Effector memory CD4-positive, alpha-beta T cell (primary cell): ENCODE measurements around the gene FHAD1.

ENCODE experiments used
- DNase-seq, 3 donors: peaks; one replicate each; pipeline ENCODE4 v3.0.0-alpha.2; 2020
- H3K27ac ChIP-seq: 2 replicates; pipeline ENCODE4 v1.7.0; 2013; ENCODE audit warnings: mild to moderate bottlenecking, low read length, moderate library complexity; ENCODE audit not compliant: insufficient read depth, poor library complexity, severe bottlenecking
- H3K27me3 ChIP-seq: replicated peaks from 2 replicates; pipeline ENCODE4 v1.7.0; 2013; ENCODE audit warnings: mild to moderate bottlenecking, low read length; ENCODE audit not compliant: insufficient read depth, control insufficient read depth, poor library complexity, severe bottlenecking
- H3K36me3 ChIP-seq: 2 replicates; pipeline ENCODE4 v1.7.0; 2013; ENCODE audit warnings: mild to moderate bottlenecking, low read length, moderate library complexity; ENCODE audit not compliant: control insufficient read depth, insufficient read depth
- H3K4me1 ChIP-seq: 2 replicates; pipeline ENCODE4 v1.7.0; 2013; ENCODE audit warnings: low read length, mild to moderate bottlenecking; ENCODE audit not compliant: control insufficient read depth, insufficient read depth, poor library complexity, severe bottlenecking
- H3K4me3 ChIP-seq: 2 replicates; pipeline ENCODE4 v1.7.0; 2013; ENCODE audit warnings: low read length, low read depth, mild to moderate bottlenecking; ENCODE audit not compliant: insufficient read depth, poor library complexity, severe bottlenecking
- H3K9me3 ChIP-seq: 2 replicates; pipeline ENCODE4 v1.7.0; 2013; ENCODE audit warnings: mild to moderate bottlenecking, low read length, moderate library complexity; ENCODE audit not compliant: control insufficient read depth

FHAD1 gene

DNA sequence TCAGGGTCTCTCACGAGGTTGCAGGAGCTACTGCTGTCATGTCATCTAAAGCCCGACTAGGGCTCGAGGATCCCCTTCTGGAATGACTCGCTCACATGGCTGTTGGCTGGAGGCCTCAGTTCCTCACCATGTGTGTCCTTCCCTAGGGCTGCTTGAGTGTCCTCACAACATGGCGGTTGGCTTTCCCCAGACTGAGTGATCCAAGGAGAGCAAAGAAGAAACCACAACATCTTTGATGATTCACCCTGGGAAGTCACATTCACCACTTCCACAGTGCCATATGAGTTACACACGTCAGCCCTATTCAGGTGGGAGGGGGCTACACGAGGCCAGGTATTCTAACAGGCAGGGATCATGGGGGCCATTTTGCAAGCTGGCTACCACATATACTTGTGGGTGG lies 64.9 kb downstream of the FHAD1 start:
- no peak for DNase-seq
- no peak overlapping the region for H3K27ac ChIP-seq
- no peaks in the 10 kb centered on the region for H3K27me3 ChIP-seq
- H3K4me3 ChIP-seq: no peak overlapping the region
- no peaks in the 10 kb centered on the region for H3K9me3 ChIP-seq
- no peaks in the 10 kb centered on the region for H3K4me1 ChIP-seq
- no peaks in the 10 kb centered on the region for H3K36me3 ChIP-seq

- no peaks in the 10 kb centered on the region for H3K9me3 ChIP-seq
- no peaks in the 10 kb centered on the region for H3K4me1 ChIP-seq
- H3K36me3 ChIP-seq: no peaks in the 10 kb centered on the region
- no peak overlapping the region for H3K27ac ChIP-seq
- no peak for DNase-seq
- H3K4me3 ChIP-seq: no peak overlapping the region
- H3K27me3 ChIP-seq: no peaks in the 10 kb centered on the region
Observed at GRCh38 chr1:15312626-15313411, 65.8 kb downstream of the FHAD1 start.

DNA sequence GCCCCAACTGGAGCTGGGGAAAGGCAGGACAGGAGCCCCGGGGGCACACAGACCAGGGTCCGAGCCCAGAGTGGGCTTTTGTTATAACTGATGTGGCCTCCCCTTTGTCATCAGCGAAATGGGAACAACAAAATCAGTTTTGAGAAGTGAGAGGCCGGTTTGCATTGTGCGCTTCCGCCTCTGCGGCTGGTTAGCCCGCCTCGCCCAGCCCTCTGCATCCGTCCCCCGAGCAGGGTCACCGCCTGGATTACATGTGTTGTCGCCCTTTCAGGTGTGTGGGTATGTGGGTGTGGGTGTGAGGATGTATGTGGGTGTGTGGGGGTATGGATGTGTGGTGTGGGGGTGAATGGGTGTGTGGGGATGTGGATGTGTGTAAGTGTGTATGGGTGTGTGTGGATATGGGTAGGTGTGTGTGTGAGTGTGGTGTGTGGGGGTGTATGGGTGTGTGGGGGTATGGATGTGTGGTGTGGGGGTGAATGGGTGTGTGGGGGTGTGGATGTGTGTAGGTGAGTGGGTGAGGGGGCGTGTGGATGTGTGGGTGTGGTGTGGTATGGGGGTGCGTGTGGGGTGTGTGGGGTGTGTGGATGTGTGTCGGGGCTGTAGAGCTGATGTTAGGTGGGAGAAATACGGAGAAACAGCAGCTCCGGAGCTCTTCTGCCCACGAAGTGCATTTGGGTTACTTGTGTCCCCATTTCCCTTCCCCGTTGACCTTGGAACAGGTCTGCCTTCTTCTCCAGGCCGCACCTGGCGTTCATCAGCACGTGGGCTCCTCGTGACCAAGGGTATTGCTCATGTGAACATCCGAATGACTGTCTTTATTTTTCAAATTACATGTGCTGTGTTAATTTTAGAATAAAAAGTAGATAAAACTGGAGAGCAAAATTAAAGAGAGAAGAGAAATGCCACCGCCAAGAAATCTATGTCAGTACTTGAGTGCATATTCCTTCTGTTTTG lies 67.6 kb downstream of the FHAD1 start:
- no peaks in the 10 kb centered on the region for H3K4me1 ChIP-seq
- no peak for DNase-seq
- no peaks in the 10 kb centered on the region for H3K36me3 ChIP-seq
- H3K4me3 ChIP-seq: no peak overlapping the region
- H3K27ac ChIP-seq: no peak overlapping the region
- H3K27me3 ChIP-seq: no peaks in the 10 kb centered on the region
- H3K9me3 ChIP-seq: no peaks in the 10 kb centered on the region

GRCh38 chr1:15315815-15316214 lies 68.8 kb downstream of the FHAD1 start:
- Histone ChIP-seq H3K27ac (no peak overlapping the region), H3K9me3 (no peaks in the 10 kb centered on the region), H3K4me3 (no peak overlapping the region), H3K4me1 (no peaks in the 10 kb centered on the region), H3K27me3 (no peaks in the 10 kb centered on the region), H3K36me3 (no peaks in the 10 kb centered on the region)
- DNase-seq: no peak

GRCh38 chr1:15316510-15316909 lies 69.5 kb downstream of the FHAD1 start:
- Histone ChIP-seq H3K4me3 (no peak overlapping the region), H3K36me3 (no peaks in the 10 kb centered on the region), H3K4me1 (no peaks in the 10 kb centered on the region), H3K27ac (no peak overlapping the region), H3K27me3 (no peaks in the 10 kb centered on the region), H3K9me3 (no peaks in the 10 kb centered on the region)
- DNase-seq: no peak

GRCh38 chr1:15320267-15320666 lies 73.2 kb downstream of the FHAD1 start:
- Histone ChIP-seq H3K4me3 (no peak overlapping the region), H3K27me3 (no peaks in the 10 kb centered on the region), H3K4me1 (no peaks in the 10 kb centered on the region), H3K36me3 (no peaks in the 10 kb centered on the region), H3K9me3 (no peaks in the 10 kb centered on the region), H3K27ac (no peak overlapping the region)
- DNase-seq: no peak

GRCh38 chr1:15321601-15322000 lies 74.6 kb downstream of the FHAD1 start:
- no peak for DNase-seq
- Histone ChIP-seq H3K36me3 (no peaks in the 10 kb centered on the region), H3K9me3 (no peaks in the 10 kb centered on the region), H3K4me1 (no peaks in the 10 kb centered on the region), H3K27me3 (no peaks in the 10 kb centered on the region), H3K4me3 (no peak overlapping the region), H3K27ac (no peak overlapping the region)

DNA sequence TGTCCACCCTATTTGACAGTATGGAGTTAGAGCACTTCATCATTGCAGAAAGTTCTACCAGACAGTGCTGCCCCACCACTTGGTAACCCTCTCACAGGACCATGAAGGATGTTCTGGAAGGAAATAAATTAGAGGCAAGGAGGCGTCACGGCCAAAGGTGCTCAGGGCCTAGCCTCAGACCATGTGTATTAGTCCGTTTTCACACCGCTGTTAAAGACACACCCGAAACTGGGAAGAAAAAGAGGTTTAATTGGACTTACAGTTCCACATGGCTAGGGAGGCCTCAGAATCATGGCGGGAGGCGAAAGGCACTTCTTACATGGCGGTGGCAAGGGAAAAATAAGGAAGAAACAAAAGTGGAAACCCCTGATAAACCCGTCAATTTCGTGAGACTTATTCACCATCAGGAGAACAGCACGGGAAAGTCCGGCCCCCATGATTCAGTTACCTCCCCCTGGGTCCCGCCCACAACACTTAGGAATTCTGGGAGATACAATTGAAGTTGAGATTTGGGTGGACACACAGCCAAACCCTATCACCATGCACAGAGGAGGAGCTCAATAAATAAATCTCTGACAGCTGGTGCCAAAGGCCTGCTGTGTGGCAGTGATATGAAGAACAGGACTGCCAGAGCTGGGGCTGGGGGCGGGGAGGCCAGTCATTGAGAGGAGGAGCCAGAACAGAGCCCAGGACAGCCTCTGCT lies 75.8 kb downstream of the FHAD1 start:
- H3K36me3 ChIP-seq: no peaks in the 10 kb centered on the region
- H3K27me3 ChIP-seq: no peaks in the 10 kb centered on the region
- H3K9me3 ChIP-seq: no peaks in the 10 kb centered on the region
- no peak overlapping the region for H3K27ac ChIP-seq
- H3K4me1 ChIP-seq: no peaks in the 10 kb centered on the region
- no peak overlapping the region for H3K4me3 ChIP-seq
- DNase-seq: no peak

DNA sequence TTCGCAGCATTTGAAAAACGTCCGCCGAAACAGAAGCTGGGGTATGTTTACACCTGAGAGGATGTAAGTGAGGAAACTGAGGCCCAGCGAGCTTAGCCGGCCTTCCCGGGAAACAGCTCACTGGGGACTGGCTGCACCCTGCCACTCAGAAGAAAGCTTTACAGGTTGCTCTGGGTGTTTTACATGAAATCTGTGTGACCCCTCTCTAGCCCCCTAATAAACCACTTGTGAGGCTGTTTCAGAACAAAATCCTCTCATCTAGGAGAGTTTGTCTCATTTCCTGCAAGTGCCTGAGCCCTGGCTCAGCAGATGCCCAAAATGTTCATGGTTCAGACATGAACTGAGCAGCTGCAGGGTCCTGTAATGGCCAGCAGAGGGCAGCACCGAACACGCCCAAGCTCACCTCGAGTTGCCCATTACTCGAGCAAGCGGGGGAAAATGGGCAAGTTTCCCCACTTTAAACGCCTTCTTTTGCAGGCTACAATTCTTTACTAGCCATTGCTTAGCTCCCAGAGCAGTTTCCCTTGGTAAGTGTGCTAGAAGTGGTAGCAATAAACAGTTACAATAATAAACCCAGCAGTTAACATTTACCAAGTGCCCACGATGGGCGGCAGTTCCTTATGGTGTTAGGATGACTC lies 76.4 kb downstream of the FHAD1 start:
- no peaks in the 10 kb centered on the region for H3K36me3 ChIP-seq
- no peak overlapping the region for H3K27ac ChIP-seq
- peak; percentile 38 to 62 (median 56) for DNase-seq
- H3K4me3 ChIP-seq: no peak overlapping the region
- H3K4me1 ChIP-seq: no peaks in the 10 kb centered on the region
- H3K9me3 ChIP-seq: no peaks in the 10 kb centered on the region
- H3K27me3 ChIP-seq: no peaks in the 10 kb centered on the region
